H9 (cell line): ENCODE measurements around the gene COP1. TPM values are rescaled to one million over a fixed set of nuclear protein-coding genes. Genes with fewer than 3 reads are reported as not detected.

Source experiments
- DNase-seq: peaks from one replicate; pipeline ENCODE4 v3.0.0-alpha.2; 2017
- H2AFZ ChIP-seq: one replicate; pipeline ENCODE4 v1.6.1; 2013; ENCODE audit warnings: mild to moderate bottlenecking, low read length, control low read depth, moderate library complexity
- H2AK5ac ChIP-seq: 2 replicates; pipeline ENCODE4 v1.6.1; 2013; ENCODE audit warnings: low read length, control low read depth, mixed read lengths; ENCODE audit not compliant: insufficient read length
- H2BK120ac ChIP-seq: one replicate; pipeline ENCODE4 v1.6.1; 2013; ENCODE audit warnings: low read depth, mild to moderate bottlenecking, low read length, control low read depth, inconsistent platforms; ENCODE audit not compliant: poor library complexity, severe bottlenecking
- H2BK12ac ChIP-seq: 2 replicates; pipeline ENCODE4 v1.6.1; 2013; ENCODE audit warnings: low read length, control low read depth, mixed read lengths, low read depth; ENCODE audit not compliant: insufficient read length
- H2BK15ac ChIP-seq: 2 replicates; pipeline ENCODE4 v1.6.1; 2013; ENCODE audit warnings: low read depth, low read length, control low read depth
- H2BK20ac ChIP-seq: one replicate; pipeline ENCODE4 v1.6.1; 2013; ENCODE audit warnings: low read depth, mild to moderate bottlenecking, low read length, control low read depth, inconsistent platforms; ENCODE audit not compliant: poor library complexity, severe bottlenecking
- H2BK5ac ChIP-seq: 2 replicates; pipeline ENCODE4 v1.6.1; 2013; ENCODE audit warnings: low read length, control low read depth, mixed read lengths; ENCODE audit not compliant: insufficient read length
- H3K14ac ChIP-seq: 2 replicates; pipeline ENCODE4 v1.6.1; 2013; ENCODE audit warnings: low read length, control low read depth; ENCODE audit not compliant: insufficient read depth
- H3K18ac ChIP-seq: 2 replicates; pipeline ENCODE4 v1.6.1; 2013; ENCODE audit warnings: low read depth, mild to moderate bottlenecking, mixed read lengths, low read length, control low read depth; ENCODE audit not compliant: insufficient read length
- H3K23ac ChIP-seq: 2 replicates; pipeline ENCODE4 v1.6.1; 2013; ENCODE audit warnings: low read length, control low read depth, mixed read lengths, low read depth; ENCODE audit not compliant: insufficient read length
- H3K23me2 ChIP-seq: 2 replicates; pipeline ENCODE4 v1.6.1; 2013; ENCODE audit warnings: low read depth, mild to moderate bottlenecking, mixed read lengths, low read length, control low read depth; ENCODE audit not compliant: insufficient read length, poor library complexity, severe bottlenecking
- H3K27ac ChIP-seq: 2 replicates; pipeline ENCODE4 v1.5.1; 2013; ENCODE audit warnings: low read length, control low read depth, mixed read lengths, low read depth; ENCODE audit not compliant: insufficient read length
- H3K27me3 ChIP-seq: 2 replicates; pipeline ENCODE4 v1.6.1; 2013; ENCODE audit warnings: low read length, control low read depth, inconsistent platforms; ENCODE audit not compliant: insufficient read depth
- H3K4ac ChIP-seq: 2 replicates; pipeline ENCODE4 v1.6.1; 2013; ENCODE audit warnings: low read depth, mild to moderate bottlenecking, control low read depth, inconsistent platforms, low read length, moderate library complexity
- H3K4me1 ChIP-seq: 2 replicates; pipeline ENCODE4 v1.6.1; 2013; ENCODE audit warnings: low read length, control low read depth, inconsistent platforms; ENCODE audit not compliant: insufficient read depth
- H3K4me2 ChIP-seq: 2 replicates; pipeline ENCODE4 v1.6.1; 2013; ENCODE audit warnings: low read length, control low read depth, mixed read lengths; ENCODE audit not compliant: insufficient read length, insufficient read depth
- H3K56ac ChIP-seq: 2 replicates; pipeline ENCODE4 v1.6.1; 2013; ENCODE audit warnings: low read depth, mild to moderate bottlenecking, mixed read lengths, low read length, control low read depth; ENCODE audit not compliant: insufficient read length
- H3K79me1 ChIP-seq: 2 replicates; pipeline ENCODE4 v1.6.1; 2013; ENCODE audit warnings: low read depth, mild to moderate bottlenecking, moderate library complexity, low read length, control low read depth, inconsistent platforms; ENCODE audit not compliant: insufficient read depth, poor library complexity, severe bottlenecking
- H3K79me2 ChIP-seq: 2 replicates; pipeline ENCODE4 v1.6.1; 2013; ENCODE audit warnings: low read length, control low read depth, inconsistent platforms; ENCODE audit not compliant: insufficient read depth
- H3K9ac ChIP-seq: 2 replicates; pipeline ENCODE4 v1.6.1; 2013; ENCODE audit warnings: low read length, control low read depth, mixed read lengths; ENCODE audit not compliant: insufficient read length; ENCODE audit errors: extremely low read depth
- H3K9me3 ChIP-seq: one replicate; pipeline ENCODE4 v1.6.1; 2013; ENCODE audit warnings: low read depth, low read length, inconsistent platforms; ENCODE audit not compliant: control insufficient read depth
- H3T11ph ChIP-seq: one replicate; pipeline ENCODE4 v1.6.1; 2013; ENCODE audit warnings: mild to moderate bottlenecking, low read length, control low read depth, inconsistent platforms
- H4K20me1 ChIP-seq: one replicate; pipeline ENCODE4 v1.6.1; 2013; ENCODE audit not compliant: control insufficient read depth, insufficient read length, insufficient read depth
- H4K5ac ChIP-seq: 2 replicates; pipeline ENCODE4 v1.6.1; 2013; ENCODE audit warnings: low read depth, mild to moderate bottlenecking, mixed read lengths, low read length, control low read depth; ENCODE audit not compliant: insufficient read length
- H4K8ac ChIP-seq: replicated peaks from 2 replicates; pipeline ENCODE4 v1.6.1; 2013; ENCODE audit warnings: low read length, control low read depth, mixed read lengths, low read depth; ENCODE audit not compliant: insufficient read length
- H4K91ac ChIP-seq: 2 replicates; pipeline ENCODE4 v1.6.1; 2013; ENCODE audit warnings: low read depth, mild to moderate bottlenecking, moderate library complexity, mixed read lengths, low read length, control low read depth; ENCODE audit not compliant: insufficient read length
- H3K27ac Mint-ChIP-seq, 3 experiments: 2 replicates in 2 of 3; 3 replicates in 1 of 3; pipeline ENCODE4 v1.8.0; 2020 to 2021; ENCODE audit warnings: mixed read lengths in 3 of 3, mild to moderate bottlenecking in 1 of 3, moderate library complexity in 1 of 3
- H3K27me3 Mint-ChIP-seq: 2 replicates; pipeline ENCODE4 v1.8.0; 2021; ENCODE audit warnings: low read depth, mild to moderate bottlenecking, moderate library complexity, mixed read lengths
- H3K36me3 Mint-ChIP-seq, 3 experiments: 2 replicates in 2 of 3; 3 replicates in 1 of 3; pipeline ENCODE4 v1.8.0; 2020 to 2021; ENCODE audit warnings: low read depth in 3 of 3, mixed read lengths in 3 of 3; ENCODE audit not compliant: insufficient read depth in 1 of 3
- H3K4me1 Mint-ChIP-seq, 2 experiments: 2 replicates each; pipeline ENCODE4 v1.8.0; 2020; ENCODE audit warnings: mixed read lengths in 2 of 2
- H3K4me3 Mint-ChIP-seq, 2 experiments: 2 replicates in 1 of 2; 3 replicates in 1 of 2; pipeline ENCODE4 v1.8.0; 2020 to 2021; ENCODE audit warnings: mild to moderate bottlenecking in 2 of 2, mixed read lengths in 2 of 2, moderate library complexity in 1 of 2
- H3K9me3 Mint-ChIP-seq, 2 experiments: 2 replicates in 1 of 2; 3 replicates in 1 of 2; pipeline ENCODE4 v1.8.0; 2020; ENCODE audit warnings: mild to moderate bottlenecking in 2 of 2, mixed read lengths in 2 of 2, moderate library complexity in 1 of 2
- CTCF ChIP-seq: fragments of 200-600 bp; sonication (generic); conservative IDR thresholded peaks from 3 replicates; pipeline ENCODE4 v1.8.0; 2021; ENCODE audit warnings: antibody characterized with exemption, mild to moderate bottlenecking
- WGBS: extraction: QIAGEN DNeasy Blood & Tissue Kit; methylation state at CpG from one replicate; pipeline ENCODE4 v1.1.7; 2013; ENCODE audit warnings: missing lambda C conversion rate, low lambda C conversion rate, mixed read lengths; ENCODE audit not compliant: insufficient read length; ENCODE audit errors: extremely low coverage; 5-methylcytosine and 5-hydroxymethylcytosine counted together
- total RNA-seq: library from RNA; stranded (reverse); gene quantifications from 2 replicates; pipeline ENCODE4 v1.2.1, GENCODE V29; 2021

Gene COP1
- total RNA-seq, 1 experiment from 2014 or later = 41.3 TPM

- no peak for TF ChIP-seq CTCF
These were observed 155.1 kb downstream of the COP1 start for GRCh38 chr1:176051902-176052518.

More at GRCh38 chr1:176051902-176052518, 155.1 kb downstream of the COP1 start:
- Mint-ChIP-seq H3K27ac (no peak overlapping the region), H3K27me3 (no peaks in the 10 kb centered on the region), H3K36me3 (peaks cover 0 to under 1% (median under 1%) of the 10 kb centered on the region in 3 experiments; a peak in 3 of 7 replicates), H3K9me3 (no peaks in the 10 kb centered on the region), H3K4me1 (no peaks in the 10 kb centered on the region), H3K4me3 (no peak overlapping the region)
- Histone ChIP-seq H3K79me1 (no peaks in the 10 kb centered on the region), H4K5ac (no peak overlapping the region), H3T11ph (no peak overlapping the region), H2BK20ac (no peak overlapping the region), H3K79me2 (no peaks in the 10 kb centered on the region), H3K4me1 (no peaks in the 10 kb centered on the region), H2AK5ac (no peak overlapping the region), H3K9me3 (no peaks in the 10 kb centered on the region), H3K27me3 (no peaks in the 10 kb centered on the region), H2BK5ac (no peak overlapping the region), H2BK12ac (no peak overlapping the region), H3K27ac (no peak overlapping the region), H3K9ac (no peak overlapping the region), H4K91ac (no peak overlapping the region), H3K23me2 (no peaks in the 10 kb centered on the region), H4K20me1 (no peaks in the 10 kb centered on the region), H3K18ac (no peak overlapping the region), H3K4ac (no peak overlapping the region), H2AFZ (no peak overlapping the region), H3K14ac (no peak overlapping the region), H2BK120ac (no peak overlapping the region), H3K23ac (no peak overlapping the region), H2BK15ac (no peak overlapping the region), H3K56ac (no peak overlapping the region), H4K8ac (no peak overlapping the region), H3K4me2 (no peak overlapping the region)
- no CpG with 5 or more reads among the region's 4 CpGs for WGBS
- DNase-seq = no peak
